HEK293 (cell line): ENCODE results near the gene RHOG.

Experiments
- CTCF ChIA-PET: fragments of 350-600 bp; formaldehyde crosslinking; extraction: SDS; loops from one replicate; lab custom pipeline; 2021; ENCODE audit warnings: antibody characterized with exemption; lab: Yijun Ruan, JAX
- POLR2A ChIA-PET: fragments of 300-600 bp; formaldehyde crosslinking; extraction: SDS; loops from one replicate; lab custom pipeline; 2020; ENCODE audit warnings: antibody characterized with exemption, inconsistent platforms; lab: Yijun Ruan, JAX
- H3K27ac ChIP-seq: fragments of 200-500 bp; sonication (Bioruptor generic); 2 replicates; pipeline ENCODE4 v1.5.1; 2014; ENCODE audit warnings: low read depth, low read length, control low read depth, inconsistent platforms; ENCODE audit errors: extremely low read depth
- H3K36me3 ChIP-seq, 2 experiments: fragments of 200-500 bp in 1 of 2; sonication (Bioruptor generic) in 1 of 2; 1 replicate in 1 of 2; 2 replicates in 1 of 2; pipeline ENCODE4 v1.5.1; 2014 to 2017; ENCODE audit warnings: inconsistent platforms in 2 of 2, low read length in 2 of 2; ENCODE audit not compliant: control insufficient read depth in 2 of 2, insufficient read depth in 1 of 2
- H3K4me1 ChIP-seq: fragments of 200-500 bp; sonication (Bioruptor generic); 2 replicates; pipeline ENCODE4 v1.5.1; 2014; ENCODE audit warnings: mild to moderate bottlenecking, low read length, inconsistent platforms; ENCODE audit not compliant: control insufficient read depth, insufficient read depth
- H3K4me3 ChIP-seq: 2 replicates; pipeline ENCODE4 v1.5.1; 2011; ENCODE audit warnings: low read depth, mild to moderate bottlenecking, control low read depth, low read length, moderate library complexity
- H3K9me3 ChIP-seq: fragments of 200-500 bp; sonication (Bioruptor generic); 2 replicates; pipeline ENCODE4 v1.5.1; 2014; ENCODE audit warnings: low read depth, low read length, inconsistent platforms; ENCODE audit not compliant: control insufficient read depth, insufficient read depth
- ATF2 ChIP-seq: fragments of 450-650 bp; formaldehyde crosslinking; IDR thresholded peaks from 2 replicates; pipeline ENCODE4 v1.5.1; 2016; ENCODE audit warnings: missing biosample characterization, missing genetic modification characterization, low read depth
- HOXC10 ChIP-seq: sonication (generic); formaldehyde crosslinking; IDR thresholded peaks from 2 replicates; pipeline ENCODE4 v1.8.1; 2023; ENCODE audit warnings: mild to moderate bottlenecking, missing genetic modification reagents
- KLF17 ChIP-seq: fragments of 450-650 bp; formaldehyde crosslinking; IDR thresholded peaks from 2 replicates; pipeline ENCODE4 v1.5.1; 2016; ENCODE audit warnings: missing biosample characterization, missing genetic modification characterization
- MYNN ChIP-seq: fragments of 450-650 bp; formaldehyde crosslinking; IDR thresholded peaks from 2 replicates; pipeline ENCODE4 v1.5.1; 2016; ENCODE audit warnings: missing biosample characterization, missing genetic modification characterization, borderline replicate concordance
- OVOL3 ChIP-seq: fragments of 450-650 bp; formaldehyde crosslinking; IDR thresholded peaks from 2 replicates; pipeline ENCODE4 v1.5.1; 2016; ENCODE audit warnings: missing biosample characterization, missing genetic modification characterization
- PRDM10 ChIP-seq: fragments of 450-650 bp; formaldehyde crosslinking; IDR thresholded peaks from 2 replicates; pipeline ENCODE4 v1.5.1; 2016; ENCODE audit warnings: missing biosample characterization, missing genetic modification characterization
- SCRT2 ChIP-seq: fragments of 450-650 bp; formaldehyde crosslinking; IDR thresholded peaks from 2 replicates; pipeline ENCODE4 v1.5.1; 2016; ENCODE audit warnings: missing biosample characterization, missing genetic modification characterization
- YY1 ChIP-seq: fragments of 450-650 bp; formaldehyde crosslinking; IDR thresholded peaks from 2 replicates; pipeline ENCODE4 v1.5.1; 2018; ENCODE audit warnings: missing biosample characterization, missing genetic modification characterization
- ZBTB17 ChIP-seq: fragments of 450-650 bp; formaldehyde crosslinking; IDR thresholded peaks from 2 replicates; pipeline ENCODE4 v1.5.1; 2016; ENCODE audit warnings: missing biosample characterization, missing genetic modification characterization
- ZBTB20 ChIP-seq: fragments of 450-650 bp; formaldehyde crosslinking; IDR thresholded peaks from 2 replicates; pipeline ENCODE4 v1.5.1; 2016; ENCODE audit warnings: missing biosample characterization, missing genetic modification characterization
- ZFP3 ChIP-seq: fragments of 450-650 bp; formaldehyde crosslinking; IDR thresholded peaks from 2 replicates; pipeline ENCODE4 v1.5.1; 2016; ENCODE audit warnings: low read depth, missing biosample characterization, missing genetic modification characterization
- ZNF146 ChIP-seq: fragments of 450-650 bp; formaldehyde crosslinking; IDR thresholded peaks from 2 replicates; pipeline ENCODE4 v1.5.1; 2016; ENCODE audit warnings: missing biosample characterization, missing genetic modification characterization
- ZNF169 ChIP-seq: fragments of 450-650 bp; formaldehyde crosslinking; IDR thresholded peaks from 2 replicates; pipeline ENCODE4 v1.5.1; 2016; ENCODE audit warnings: missing biosample characterization, missing genetic modification characterization
- ZNF174 ChIP-seq: fragments of 450-650 bp; formaldehyde crosslinking; IDR thresholded peaks from 2 replicates; pipeline ENCODE4 v1.5.0; 2017; ENCODE audit warnings: missing biosample characterization, mild to moderate bottlenecking, missing genetic modification characterization
- ZNF366 ChIP-seq: fragments of 450-650 bp; formaldehyde crosslinking; conservative IDR thresholded peaks from 2 replicates; pipeline ENCODE4 v1.5.1; 2016; ENCODE audit warnings: missing biosample characterization, missing genetic modification characterization
- ZNF548 ChIP-seq: fragments of 450-650 bp; formaldehyde crosslinking; IDR thresholded peaks from 2 replicates; pipeline ENCODE4 v1.5.1; 2016; ENCODE audit warnings: missing biosample characterization, missing genetic modification characterization
- ZNF585B ChIP-seq: fragments of 450-650 bp; formaldehyde crosslinking; IDR thresholded peaks from 2 replicates; pipeline ENCODE4 v1.5.1; 2016; ENCODE audit warnings: missing biosample characterization, missing genetic modification characterization
- ZNF624 ChIP-seq: fragments of 450-650 bp; formaldehyde crosslinking; IDR thresholded peaks from 2 replicates; pipeline ENCODE4 v1.5.1; 2017; ENCODE audit warnings: missing biosample characterization, missing genetic modification characterization
- ZNF626 ChIP-seq: fragments of 450-650 bp; sonication (Bioruptor Pico); formaldehyde crosslinking; IDR thresholded peaks from 2 replicates; pipeline ENCODE4 v1.5.1; 2018; ENCODE audit warnings: missing biosample characterization, missing genetic modification characterization, inconsistent platforms
- ZNF629 ChIP-seq: fragments of 450-650 bp; formaldehyde crosslinking; IDR thresholded peaks from 2 replicates; pipeline ENCODE4 v1.5.1; 2017; ENCODE audit warnings: missing biosample characterization, missing genetic modification characterization
- ZNF654 ChIP-seq: fragments of 450-650 bp; formaldehyde crosslinking; IDR thresholded peaks from 2 replicates; pipeline ENCODE4 v1.5.1; 2016; ENCODE audit warnings: low read depth, missing biosample characterization, missing genetic modification characterization
- ZNF777 ChIP-seq: fragments of 450-650 bp; formaldehyde crosslinking; IDR thresholded peaks from 2 replicates; pipeline ENCODE4 v1.5.1; 2017; ENCODE audit warnings: missing biosample characterization, missing genetic modification characterization, borderline replicate concordance
- TF ChIP-seq, protein P1 (sequence below): fragments of 450-650 bp; formaldehyde crosslinking; IDR thresholded peaks from 2 replicates; pipeline ENCODE4 v1.5.1; 2017; ENCODE audit warnings: missing biosample characterization, missing genetic modification characterization
- TF ChIP-seq, protein P2 (sequence below): fragments of 450-650 bp; formaldehyde crosslinking; IDR thresholded peaks from 2 replicates; pipeline ENCODE4 v1.5.0; 2017; ENCODE audit warnings: missing biosample characterization, missing genetic modification characterization, borderline replicate concordance

The RHOG gene

DNA sequence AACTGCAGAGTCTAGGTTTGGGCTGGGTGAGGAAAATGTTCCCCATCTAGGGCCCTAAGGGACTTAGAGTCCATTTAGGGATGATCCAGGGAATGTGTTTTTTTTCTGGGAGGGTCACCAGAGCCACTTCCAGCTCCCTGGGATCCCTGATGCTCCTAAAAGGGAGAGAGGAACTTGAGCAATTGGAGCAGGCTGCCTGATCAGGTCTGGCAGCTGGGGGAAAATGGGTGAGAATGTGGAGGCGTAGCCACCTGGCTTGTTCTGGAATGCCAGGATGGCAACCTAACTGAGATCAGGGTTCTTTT lies 31.2 kb downstream of the RHOG start:
- POLR2A ChIA-PET: interaction anchor here (1.0 to 3.8 kb wide), 4 partner anchors 12 to 32 kb away, joined by 3 to 26 read pairs (median 9); partner anchors contain the start of genes NUP98 and RHOG
- Histone ChIP-seq H3K4me3 (no peak overlapping the region), H3K4me1 (no peaks in the 10 kb centered on the region), H3K27ac (no peak overlapping the region), H3K9me3 (no peaks in the 10 kb centered on the region), H3K36me3 (peaks cover 0 to 6% of the 10 kb centered on the region in 2 experiments; a peak in 1 of 3 replicates)
- CTCF ChIA-PET: interaction anchor here (0.6 to 4.0 kb wide), 18 partner anchors 10 to 268 kb away, joined by 3 to 28 read pairs (median 5); partner anchors contain the start of genes NUP98 and STIM1
- TF ChIP-seq ZNF169 (tag by site-specific recombination): no peak
- TF ChIP-seq KLF17 (tag by site-specific recombination): peak; percentile 64; the same call in 1 of the 2 replicates
- TF ChIP-seq ZFP3 (tag by site-specific recombination): no peak

- no peaks in the 10 kb centered on the region for H3K9me3 ChIP-seq
- ChIA-PET POLR2A (interaction anchor here (0.7 to 3.8 kb wide), 8 partner anchors 10 to 132 kb away, joined by 3 to 26 read pairs (median 3); partner anchors contain the start of genes NUP98 and RHOG), CTCF (interaction anchor here (0.5 to 4.0 kb wide), 32 partner anchors 10 to 305 kb away, joined by 3 to 28 read pairs (median 4); partner anchors contain the start of genes NUP98 and STIM1)
- H3K4me1 ChIP-seq: no peaks in the 10 kb centered on the region
- peaks cover 0 to 6% of the 10 kb centered on the region in 2 experiments; a peak in 1 of 3 replicates for H3K36me3 ChIP-seq
- peak overlapping the region; percentile 79 for H3K4me3 ChIP-seq
- peak overlapping the region; percentile 5; the same call in 1 of the 2 replicates for H3K27ac ChIP-seq
- no peak for TF ChIP-seq ZNF626
- no peak for TF ChIP-seq ZNF629 (tag by site-specific recombination)
- TF ChIP-seq PRDM10: 0 out of 2 replicates have a peak, but pooled peaks have one; percentile 43
- 0 out of 2 replicates have a peak, but pooled peaks have one; percentile 19 for TF ChIP-seq ZNF777 (tag by site-specific recombination)
- TF ChIP-seq OVOL3 (tag by site-specific recombination): no peak
- TF ChIP-seq ATF2 (tag by site-specific recombination): no peak
- TF ChIP-seq ZBTB20 (tag by site-specific recombination): no peak; the same call in 1 of the 2 replicates
- TF ChIP-seq, protein P1, sequence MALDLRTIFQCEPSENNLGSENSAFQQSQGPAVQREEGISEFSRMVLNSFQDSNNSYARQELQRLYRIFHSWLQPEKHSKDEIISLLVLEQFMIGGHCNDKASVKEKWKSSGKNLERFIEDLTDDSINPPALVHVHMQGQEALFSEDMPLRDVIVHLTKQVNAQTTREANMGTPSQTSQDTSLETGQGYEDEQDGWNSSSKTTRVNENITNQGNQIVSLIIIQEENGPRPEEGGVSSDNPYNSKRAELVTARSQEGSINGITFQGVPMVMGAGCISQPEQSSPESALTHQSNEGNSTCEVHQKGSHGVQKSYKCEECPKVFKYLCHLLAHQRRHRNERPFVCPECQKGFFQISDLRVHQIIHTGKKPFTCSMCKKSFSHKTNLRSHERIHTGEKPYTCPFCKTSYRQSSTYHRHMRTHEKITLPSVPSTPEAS: no peak
- no peak for TF ChIP-seq YY1 (tag by site-specific recombination)
- peak; percentile 32; the same call in 1 of the 2 replicates for TF ChIP-seq ZBTB17 (tag by site-specific recombination)
- no peak for TF ChIP-seq ZNF366 (tag by site-specific recombination)
- TF ChIP-seq ZNF548 (tag by site-specific recombination): no peak
- TF ChIP-seq ZNF146 (tag by site-specific recombination): no peak
- TF ChIP-seq HOXC10 (CRISPR knock-in tag): no peak
- no peak for TF ChIP-seq SCRT2 (tag by site-specific recombination)
- TF ChIP-seq, protein P2, sequence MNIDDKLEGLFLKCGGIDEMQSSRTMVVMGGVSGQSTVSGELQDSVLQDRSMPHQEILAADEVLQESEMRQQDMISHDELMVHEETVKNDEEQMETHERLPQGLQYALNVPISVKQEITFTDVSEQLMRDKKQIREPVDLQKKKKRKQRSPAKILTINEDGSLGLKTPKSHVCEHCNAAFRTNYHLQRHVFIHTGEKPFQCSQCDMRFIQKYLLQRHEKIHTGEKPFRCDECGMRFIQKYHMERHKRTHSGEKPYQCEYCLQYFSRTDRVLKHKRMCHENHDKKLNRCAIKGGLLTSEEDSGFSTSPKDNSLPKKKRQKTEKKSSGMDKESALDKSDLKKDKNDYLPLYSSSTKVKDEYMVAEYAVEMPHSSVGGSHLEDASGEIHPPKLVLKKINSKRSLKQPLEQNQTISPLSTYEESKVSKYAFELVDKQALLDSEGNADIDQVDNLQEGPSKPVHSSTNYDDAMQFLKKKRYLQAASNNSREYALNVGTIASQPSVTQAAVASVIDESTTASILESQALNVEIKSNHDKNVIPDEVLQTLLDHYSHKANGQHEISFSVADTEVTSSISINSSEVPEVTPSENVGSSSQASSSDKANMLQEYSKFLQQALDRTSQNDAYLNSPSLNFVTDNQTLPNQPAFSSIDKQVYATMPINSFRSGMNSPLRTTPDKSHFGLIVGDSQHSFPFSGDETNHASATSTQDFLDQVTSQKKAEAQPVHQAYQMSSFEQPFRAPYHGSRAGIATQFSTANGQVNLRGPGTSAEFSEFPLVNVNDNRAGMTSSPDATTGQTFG (tag by site-specific recombination): no peak
- no peak for TF ChIP-seq ZNF624 (tag by site-specific recombination)
- TF ChIP-seq ZNF654 (tag by site-specific recombination): peak; percentile 46
- TF ChIP-seq ZNF174 (tag by site-specific recombination): no peak
- TF ChIP-seq ZNF585B (tag by site-specific recombination): no peak
- no peak for TF ChIP-seq MYNN (tag by site-specific recombination)
These were observed 31.7 kb downstream of the RHOG start for GRCh38 chr11:3808861-3809623.
